Osteoblast (primary cell): Measurements from ENCODE around the gene LAPTM5. TPM values are rescaled to one million over a fixed set of nuclear protein-coding genes. Genes with fewer than 3 reads are reported as not detected.
"Not testable (repeated sequence)": the region's sequence is repeated elsewhere in the genome, so short reads cannot be mapped to it uniquely, and the experiment has no call there.

ENCODE experiments used
- DNase-seq: peaks from one replicate; pipeline ENCODE4 v3.0.0; 2011; ENCODE audit warnings: low spot score, mixed read lengths; ENCODE audit not compliant: insufficient read length; ENCODE audit errors: missing footprints
- H2AFZ ChIP-seq: 2 replicates; pipeline ENCODE4 v1.6.0; 2011; ENCODE audit warnings: mild to moderate bottlenecking, low read length
- H3K27ac ChIP-seq: 2 replicates; pipeline ENCODE4 v1.5.1; 2011; ENCODE audit warnings: mild to moderate bottlenecking, low read depth, low read length, moderate library complexity
- H3K27me3 ChIP-seq: 2 replicates; pipeline ENCODE4 v1.6.0; 2012; ENCODE audit warnings: mild to moderate bottlenecking, control low read depth, inconsistent platforms, low read length, moderate library complexity; ENCODE audit not compliant: insufficient read depth
- H3K36me3 ChIP-seq: 2 replicates; pipeline ENCODE4 v1.5.1; 2011; ENCODE audit warnings: mild to moderate bottlenecking, low read length, control low read depth, moderate library complexity; ENCODE audit not compliant: insufficient read depth
- H3K4me1 ChIP-seq: 2 replicates; pipeline ENCODE4 v1.5.1; 2011; ENCODE audit warnings: mild to moderate bottlenecking, low read length, control low read depth, moderate library complexity; ENCODE audit not compliant: insufficient read depth
- H3K4me2 ChIP-seq: 2 replicates; pipeline ENCODE4 v1.6.0; 2011; ENCODE audit warnings: mild to moderate bottlenecking, low read length; ENCODE audit not compliant: insufficient read depth
- H3K4me3 ChIP-seq: fragments of 200-600 bp; sonication (generic); 3 replicates; pipeline ENCODE4 v1.5.1; 2012; ENCODE audit warnings: mild to moderate bottlenecking, low read length, inconsistent platforms; ENCODE audit not compliant: insufficient read depth
- H3K79me2 ChIP-seq: 2 replicates; pipeline ENCODE4 v1.6.0; 2012; ENCODE audit warnings: mild to moderate bottlenecking, low read length, control low read depth, inconsistent platforms; ENCODE audit not compliant: insufficient read depth
- H3K9me3 ChIP-seq: 2 replicates; pipeline ENCODE4 v1.5.1; 2011; ENCODE audit warnings: low read depth, low read length, control low read depth
- H4K20me1 ChIP-seq: 2 replicates; pipeline ENCODE4 v1.6.0; 2012; ENCODE audit warnings: mild to moderate bottlenecking, low read length, control low read depth; ENCODE audit not compliant: insufficient read depth
- CTCF ChIP-seq: IDR thresholded peaks from 2 replicates; pipeline ENCODE4 v1.5.1; 2011; ENCODE audit warnings: mild to moderate bottlenecking, low read depth, low read length, moderate library complexity; ENCODE audit errors: extremely low read depth
- total RNA-seq: library from RNA; depleted of rRNA; stranded (reverse); fragments of >200 nt; gene quantifications from 2 replicates; pipeline ENCODE4 v1.2.3, GENCODE V29; 2012

Gene LAPTM5
- total RNA-seq, 1 donor = 0.72 TPM

- H2AFZ ChIP-seq = no peak overlapping the region
- H3K79me2 ChIP-seq = no peaks in the 10 kb centered on the region
- H4K20me1 ChIP-seq = no peaks in the 10 kb centered on the region
- no peak overlapping the region for H3K4me3 ChIP-seq
- no peaks in the 10 kb centered on the region for H3K36me3 ChIP-seq
- H3K9me3 ChIP-seq = no peaks in the 10 kb centered on the region
- peak; percentile 56 for DNase-seq
- no peak overlapping the region for H3K27ac ChIP-seq
- no peak for TF ChIP-seq CTCF
- H3K4me2 ChIP-seq = no peak overlapping the region
- peaks cover 5% of the 10 kb centered on the region for H3K4me1 ChIP-seq
- no peaks in the 10 kb centered on the region for H3K27me3 ChIP-seq
These were observed 10.7 kb upstream of the LAPTM5 start for GRCh38 chr1:30768159-30768829.

GRCh38 chr1:30766948-30767347 is 9.4 kb upstream of the LAPTM5 start:
- not testable (repeated sequence) for H2AFZ ChIP-seq, H3K4me3 ChIP-seq, H4K20me1 ChIP-seq, H3K9me3 ChIP-seq, DNase-seq, H3K4me1 ChIP-seq, H3K27ac ChIP-seq, H3K36me3 ChIP-seq, H3K27me3 ChIP-seq, H3K79me2 ChIP-seq, H3K4me2 ChIP-seq

DNA sequence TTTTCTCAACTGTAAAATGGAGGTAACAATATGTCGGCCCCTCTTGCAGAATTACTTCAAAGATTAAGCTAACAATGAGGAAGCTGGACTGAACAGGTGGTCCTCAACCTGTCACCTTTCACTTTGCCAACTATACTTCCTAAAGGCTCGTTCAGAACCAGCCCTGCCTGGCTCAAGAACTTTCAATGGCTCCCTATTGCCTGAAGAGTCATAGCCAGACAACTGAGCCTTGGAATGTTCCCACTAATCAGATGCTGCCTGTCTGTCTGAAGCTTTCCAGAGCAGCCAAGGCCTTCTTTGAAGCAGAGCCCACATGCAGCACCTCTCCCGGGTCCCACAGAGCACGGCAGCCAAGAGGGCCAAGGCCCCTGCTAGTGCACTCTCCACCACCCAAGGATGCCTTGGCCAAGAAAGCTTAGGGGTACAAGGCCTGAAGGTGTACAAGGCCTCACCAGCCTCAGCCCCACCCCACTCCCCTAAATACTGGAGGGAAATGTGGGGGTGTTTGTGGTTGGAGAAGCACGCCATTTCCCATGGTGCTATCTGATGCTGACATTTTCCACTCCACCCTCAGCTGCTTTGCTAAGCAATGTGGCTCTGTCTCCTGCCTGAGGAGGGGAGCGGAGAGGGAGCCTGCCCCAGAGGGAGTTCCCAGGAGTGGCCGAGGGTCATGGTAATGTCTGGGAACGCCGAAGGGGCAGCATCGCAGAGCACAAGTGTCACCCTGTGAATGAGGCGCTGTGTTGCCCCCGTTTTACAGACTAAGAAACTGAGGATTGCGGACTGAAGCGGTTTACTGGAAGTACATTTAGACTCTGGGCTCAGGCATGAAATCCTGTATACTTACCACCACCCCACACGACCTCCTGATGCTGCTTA is 8.2 kb upstream of the LAPTM5 start:
- Histone ChIP-seq H2AFZ (no peak overlapping the region), H3K36me3 (no peaks in the 10 kb centered on the region), H3K27me3 (no peaks in the 10 kb centered on the region), H4K20me1 (no peaks in the 10 kb centered on the region), H3K79me2 (no peaks in the 10 kb centered on the region), H3K9me3 (no peaks in the 10 kb centered on the region), H3K4me3 (no peak overlapping the region), H3K4me1 (peaks cover 13% of the 10 kb centered on the region), H3K27ac (no peak overlapping the region), H3K4me2 (no peak overlapping the region)
- no peak for TF ChIP-seq CTCF
- DNase-seq = no peak

DNA sequence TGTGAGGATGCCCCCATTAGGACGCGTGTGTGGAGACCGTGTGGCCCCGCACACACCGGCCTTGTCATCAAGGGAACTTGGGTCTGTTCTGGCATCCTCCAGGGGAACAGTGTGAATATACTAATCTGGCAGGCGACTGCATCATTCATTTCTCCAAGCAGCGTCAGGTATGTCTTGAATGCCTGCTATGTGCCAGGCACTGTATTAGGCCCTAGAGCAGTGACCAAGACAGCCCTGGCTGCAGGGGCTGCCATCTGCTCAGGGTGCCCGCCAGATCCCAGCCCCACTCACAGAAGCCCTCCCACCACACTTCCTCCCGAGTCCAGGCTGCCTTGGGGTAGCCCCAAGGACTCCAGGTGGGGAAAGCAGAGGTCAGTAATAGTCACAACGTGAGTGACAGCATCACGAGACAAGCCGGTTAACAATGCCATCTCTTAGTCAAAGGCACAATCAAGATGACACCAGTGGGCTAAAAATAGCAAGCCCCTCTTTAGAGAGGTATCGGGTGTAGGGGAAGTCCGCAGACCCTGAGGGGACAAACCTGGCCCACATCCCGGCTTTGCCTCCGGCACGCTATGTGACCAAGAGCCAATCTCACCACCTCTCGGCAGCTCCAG is 7.5 kb upstream of the LAPTM5 start:
- no peaks in the 10 kb centered on the region for H3K79me2 ChIP-seq
- DNase-seq = peak; percentile 38
- H3K4me3 ChIP-seq = no peak overlapping the region
- no peak for TF ChIP-seq CTCF
- H3K27me3 ChIP-seq = no peaks in the 10 kb centered on the region
- H3K36me3 ChIP-seq = no peaks in the 10 kb centered on the region
- no peak overlapping the region for H3K27ac ChIP-seq
- H3K9me3 ChIP-seq = no peaks in the 10 kb centered on the region
- H3K4me2 ChIP-seq = no peak overlapping the region
- H3K4me1 ChIP-seq = peaks cover 13% of the 10 kb centered on the region
- H4K20me1 ChIP-seq = no peaks in the 10 kb centered on the region
- H2AFZ ChIP-seq = no peak overlapping the region
